Measurements from ENCODE around the gene RRP9. TPM values are rescaled to one million over a fixed set of nuclear protein-coding genes. Genes with fewer than 3 reads are reported as not detected.

RRP9 gene
- total RNA-seq, 1 experiment from 2014 or later = 71.3 TPM

DNA sequence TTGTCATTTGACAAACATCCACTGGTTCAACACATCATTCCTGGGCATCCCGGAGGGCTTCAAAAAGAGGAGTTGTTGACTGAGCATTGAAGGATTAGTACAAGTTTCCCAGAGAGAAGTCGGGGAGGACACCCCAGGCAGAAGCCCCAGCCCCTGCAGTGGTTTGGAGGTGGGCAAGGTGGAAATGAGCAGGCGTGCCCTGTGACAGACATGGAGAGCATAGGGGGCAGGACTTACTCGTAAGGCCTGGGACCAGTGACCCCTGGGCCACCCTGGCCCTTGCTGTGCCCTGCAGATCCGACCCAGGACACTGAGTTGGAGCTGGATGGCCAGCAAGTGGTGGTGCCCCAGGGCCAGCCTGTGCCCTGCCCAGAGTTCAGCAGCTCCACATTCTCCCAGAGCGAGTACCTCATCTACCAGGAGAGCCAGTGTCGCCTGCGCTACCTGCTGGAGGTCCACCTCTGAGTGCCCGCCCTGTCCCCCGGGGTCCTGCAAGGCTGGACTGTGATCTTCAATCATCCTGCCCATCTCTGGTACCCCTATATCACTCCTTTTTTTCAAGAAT, 6.4 kb upstream of the RRP9 start:
- H3K4me2 ChIP-seq (ENCODE audit: low read length) = no peak overlapping the region
- BruUV-seq (replicated peaks) = no TSS peak

More for the DNA sequence above, 6.4 kb upstream of the RRP9 start:
- Histone ChIP-seq H3K9ac (ENCODE audit: low read length) (no peak overlapping the region), H4K20me1 (ENCODE audit: insufficient read depth) (no peaks in the 10 kb centered on the region), H3K9me3 (ENCODE audit: control insufficient read depth in 1 of 2, insufficient read depth in 1 of 2, low read depth in 1 of 2, low read length in 2 of 2) (no peaks in the 10 kb centered on the region), H3K4me3 (replicated peaks in 1 of 2; ENCODE audit: low read depth in 1 of 2, low read length in 2 of 2) (no peak overlapping the region), H3K79me2 (ENCODE audit: insufficient read depth, low read length) (no peaks in the 10 kb centered on the region), H3K27me3 (ENCODE audit: insufficient read depth, low read length) (no peaks in the 10 kb centered on the region), H3K9me2 (ENCODE audit: insufficient read depth) (no peaks in the 10 kb centered on the region), H2AFZ (ENCODE audit: low read depth, low read length, poor library complexity, severe bottlenecking) (no peak overlapping the region), H3K4me1 (ENCODE audit: control insufficient read depth in 1 of 2, insufficient read depth in 2 of 2, low read length in 2 of 2) (peaks cover 5 to 7% of the 10 kb centered on the region in 2 experiments), H3K36me3 (ENCODE audit: control insufficient read depth in 1 of 2, insufficient read depth in 2 of 2, low read length in 2 of 2) (no peaks in the 10 kb centered on the region), H3K27ac (ENCODE audit: low read depth, low read length) (no peak overlapping the region)
- CTCF ChIA-PET = no interaction called here
- POLR2A ChIA-PET = no interaction called here
- ATAC-seq (no peak), DNase-seq (ENCODE audit: low read depth, low spot score) (no peak)
- TF ChIP-seq TCF7L2 (IDR thresholded peaks at IDR 0.05; ENCODE audit: borderline replicate concordance, extremely low read depth, insufficient read depth, insufficient read length) (no peak), CBX3 (IDR thresholded peaks at IDR 0.05; ENCODE audit: low read depth) (no peak), CEBPB (IDR thresholded peaks at IDR 0.05; ENCODE audit: low read depth) (no peak), REST (IDR thresholded peaks at IDR 0.05; ENCODE audit: low read depth) (no peak), SRF (IDR thresholded peaks at IDR 0.05; ENCODE audit: low read depth) (no peak)
- TF ChIP-seq, protein P1, sequence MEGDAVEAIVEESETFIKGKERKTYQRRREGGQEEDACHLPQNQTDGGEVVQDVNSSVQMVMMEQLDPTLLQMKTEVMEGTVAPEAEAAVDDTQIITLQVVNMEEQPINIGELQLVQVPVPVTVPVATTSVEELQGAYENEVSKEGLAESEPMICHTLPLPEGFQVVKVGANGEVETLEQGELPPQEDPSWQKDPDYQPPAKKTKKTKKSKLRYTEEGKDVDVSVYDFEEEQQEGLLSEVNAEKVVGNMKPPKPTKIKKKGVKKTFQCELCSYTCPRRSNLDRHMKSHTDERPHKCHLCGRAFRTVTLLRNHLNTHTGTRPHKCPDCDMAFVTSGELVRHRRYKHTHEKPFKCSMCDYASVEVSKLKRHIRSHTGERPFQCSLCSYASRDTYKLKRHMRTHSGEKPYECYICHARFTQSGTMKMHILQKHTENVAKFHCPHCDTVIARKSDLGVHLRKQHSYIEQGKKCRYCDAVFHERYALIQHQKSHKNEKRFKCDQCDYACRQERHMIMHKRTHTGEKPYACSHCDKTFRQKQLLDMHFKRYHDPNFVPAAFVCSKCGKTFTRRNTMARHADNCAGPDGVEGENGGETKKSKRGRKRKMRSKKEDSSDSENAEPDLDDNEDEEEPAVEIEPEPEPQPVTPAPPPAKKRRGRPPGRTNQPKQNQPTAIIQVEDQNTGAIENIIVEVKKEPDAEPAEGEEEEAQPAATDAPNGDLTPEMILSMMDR (IDR thresholded peaks at IDR 0.05 in 2 of 3, conservative IDR thresholded peaks at IDR 0.05 in 1 of 3; ENCODE audit: borderline replicate concordance in 1 of 3, insufficient read depth in 1 of 3, low read depth in 2 of 3, low read length in 2 of 3) = no peak
- intact Hi-C loops (cut with micrococcal nuclease) = no loop called here
- RAD21 ChIA-PET (ENCODE audit: low non-redundant PET in 1 of 2, low total read pairs in 2 of 2, uncharacterized antibody in 2 of 2, unreplicated experiment in 2 of 2) = interaction anchor here in 1 of 2 experiments (0.6 kb wide), 1 partner anchor 391 kb away, joined by 3 read pairs; no protein-coding TSS in a partner anchor
